ENCODE data around the gene RPS2. TPM values are rescaled to one million over a fixed set of nuclear protein-coding genes. Genes with fewer than 3 reads are reported as not detected.
"Not testable (repeated sequence)": the region's sequence is repeated elsewhere in the genome, so short reads cannot be mapped to it uniquely, and the experiment has no call there.

Gene RPS2
- total RNA-seq, 1 donor from 2014 or later, result 1,385 TPM

GRCh38 chr16:1942810-1943726 is 21.6 kb downstream of the RPS2 start, which contains the start of gene MSRB1:
MSRB1 (minus strand) TSS chr16:1943199; CDS start chr16:1943156, 43 bp downstream.
- peak; percentile 100 for DNase-seq (ENCODE audit: low spot score)

GRCh38 chr16:1942047-1942809 is 22.4 kb downstream of the RPS2 start:
- no peak for DNase-seq (ENCODE audit: low spot score)

- DNase-seq (ENCODE audit: low spot score), result no peak
These were observed 23.2 kb downstream of the RPS2 start for GRCh38 chr16:1941162-1942046.

GRCh38 chr16:1940273-1941161 is 24.1 kb downstream of the RPS2 start:
- no peak for DNase-seq (ENCODE audit: low spot score)

- DNase-seq (ENCODE audit: low spot score), result not testable (repeated sequence)
These were observed 24.8 kb downstream of the RPS2 start for GRCh38 chr16:1939833-1940232.

GRCh38 chr16:1938910-1939309 is 25.7 kb downstream of the RPS2 start:
- DNase-seq (ENCODE audit: low spot score), result no peak

- DNase-seq (ENCODE audit: low spot score), result no peak
These were observed 26.3 kb downstream of the RPS2 start for GRCh38 chr16:1938316-1938715.

GRCh38 chr16:1936945-1937479 is 27.6 kb downstream of the RPS2 start:
- DNase-seq (ENCODE audit: low spot score), result no peak

GRCh38 chr16:1933097-1933661 is 31.4 kb downstream of the RPS2 start:
- DNase-seq (ENCODE audit: low spot score), result no peak

- DNase-seq (ENCODE audit: low spot score), result no peak
These were observed 32.3 kb downstream of the RPS2 start for GRCh38 chr16:1932050-1933028.

- no peak for DNase-seq (ENCODE audit: low spot score)
These were observed 34.3 kb downstream of the RPS2 start for GRCh38 chr16:1930338-1930720.

GRCh38 chr16:1929578-1930337 is 34.9 kb downstream of the RPS2 start:
- peak; percentile 98 for DNase-seq (ENCODE audit: low spot score)

GRCh38 chr16:1929105-1929504 is 35.5 kb downstream of the RPS2 start:
- no peak for DNase-seq (ENCODE audit: low spot score)

GRCh38 chr16:1926271-1926670 is 38.4 kb downstream of the RPS2 start:
- DNase-seq (ENCODE audit: low spot score), result no peak

GRCh38 chr16:1924095-1924494 is 40.5 kb downstream of the RPS2 start:
- DNase-seq (ENCODE audit: low spot score), result no peak

- no peak for DNase-seq (ENCODE audit: low spot score)
These were observed 41.2 kb downstream of the RPS2 start for GRCh38 chr16:1923299-1924034.

- DNase-seq (ENCODE audit: low spot score), result no peak
These were observed 42.3 kb downstream of the RPS2 start for GRCh38 chr16:1922357-1922756.
